Measurements from ENCODE around the gene KREMEN1. TPM values are rescaled to one million over a fixed set of nuclear protein-coding genes. Genes with fewer than 3 reads are reported as not detected.

The KREMEN1 gene
- total RNA-seq, 1 experiment from 2014 or later, result 5.8 TPM

GRCh38 chr22:29204455-29205183 lies 131.8 kb downstream of the KREMEN1 start (continued):
- TF ChIP-seq ZNF232 (CRISPR knock-in tag; IDR thresholded peaks at IDR 0.05) (no peak), NFYB (CRISPR knock-in tag; conservative IDR thresholded peaks at IDR 0.05; ENCODE audit: low read depth) (no peak), ZNF532 (CRISPR knock-in tag; IDR thresholded peaks at IDR 0.05; ENCODE audit: borderline replicate concordance) (no peak), ZNF219 (CRISPR knock-in tag; IDR thresholded peaks at IDR 0.05; ENCODE audit: borderline replicate concordance) (no peak), IRF2 (CRISPR knock-in tag; IDR thresholded peaks at IDR 0.05; ENCODE audit: borderline replicate concordance, low read depth) (no peak), TP53 (CRISPR knock-in tag; IDR thresholded peaks at IDR 0.05) (no peak), MAX (CRISPR knock-in tag; IDR thresholded peaks at IDR 0.05) (no peak), SMAD4 (CRISPR knock-in tag; IDR thresholded peaks at IDR 0.05) (no peak), HMGXB4 (CRISPR knock-in tag; IDR thresholded peaks at IDR 0.05) (no peak), ZBTB21 (CRISPR knock-in tag; IDR thresholded peaks at IDR 0.05; ENCODE audit: borderline replicate concordance) (no peak)
- TF ChIP-seq, protein P1, sequence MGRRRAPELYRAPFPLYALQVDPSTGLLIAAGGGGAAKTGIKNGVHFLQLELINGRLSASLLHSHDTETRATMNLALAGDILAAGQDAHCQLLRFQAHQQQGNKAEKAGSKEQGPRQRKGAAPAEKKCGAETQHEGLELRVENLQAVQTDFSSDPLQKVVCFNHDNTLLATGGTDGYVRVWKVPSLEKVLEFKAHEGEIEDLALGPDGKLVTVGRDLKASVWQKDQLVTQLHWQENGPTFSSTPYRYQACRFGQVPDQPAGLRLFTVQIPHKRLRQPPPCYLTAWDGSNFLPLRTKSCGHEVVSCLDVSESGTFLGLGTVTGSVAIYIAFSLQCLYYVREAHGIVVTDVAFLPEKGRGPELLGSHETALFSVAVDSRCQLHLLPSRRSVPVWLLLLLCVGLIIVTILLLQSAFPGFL (CRISPR knock-in tag; IDR thresholded peaks at IDR 0.05; ENCODE audit: borderline replicate concordance), result no peak
- TF ChIP-seq, protein P2, sequence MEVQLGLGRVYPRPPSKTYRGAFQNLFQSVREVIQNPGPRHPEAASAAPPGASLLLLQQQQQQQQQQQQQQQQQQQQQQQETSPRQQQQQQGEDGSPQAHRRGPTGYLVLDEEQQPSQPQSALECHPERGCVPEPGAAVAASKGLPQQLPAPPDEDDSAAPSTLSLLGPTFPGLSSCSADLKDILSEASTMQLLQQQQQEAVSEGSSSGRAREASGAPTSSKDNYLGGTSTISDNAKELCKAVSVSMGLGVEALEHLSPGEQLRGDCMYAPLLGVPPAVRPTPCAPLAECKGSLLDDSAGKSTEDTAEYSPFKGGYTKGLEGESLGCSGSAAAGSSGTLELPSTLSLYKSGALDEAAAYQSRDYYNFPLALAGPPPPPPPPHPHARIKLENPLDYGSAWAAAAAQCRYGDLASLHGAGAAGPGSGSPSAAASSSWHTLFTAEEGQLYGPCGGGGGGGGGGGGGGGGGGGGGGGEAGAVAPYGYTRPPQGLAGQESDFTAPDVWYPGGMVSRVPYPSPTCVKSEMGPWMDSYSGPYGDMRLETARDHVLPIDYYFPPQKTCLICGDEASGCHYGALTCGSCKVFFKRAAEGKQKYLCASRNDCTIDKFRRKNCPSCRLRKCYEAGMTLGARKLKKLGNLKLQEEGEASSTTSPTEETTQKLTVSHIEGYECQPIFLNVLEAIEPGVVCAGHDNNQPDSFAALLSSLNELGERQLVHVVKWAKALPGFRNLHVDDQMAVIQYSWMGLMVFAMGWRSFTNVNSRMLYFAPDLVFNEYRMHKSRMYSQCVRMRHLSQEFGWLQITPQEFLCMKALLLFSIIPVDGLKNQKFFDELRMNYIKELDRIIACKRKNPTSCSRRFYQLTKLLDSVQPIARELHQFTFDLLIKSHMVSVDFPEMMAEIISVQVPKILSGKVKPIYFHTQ (CRISPR knock-in tag; IDR thresholded peaks at IDR 0.05), result no peak

GRCh38 chr22:29205252-29205593 lies 132.4 kb downstream of the KREMEN1 start:
- ChIA-PET CTCF (interaction anchor here (1.2 to 9.4 kb wide), 6 partner anchors 11 to 51 kb away, joined by 5 to 171 read pairs (median 6); no protein-coding TSS in a partner anchor), POLR2A (interaction anchor here (2.4 kb wide), 1 partner anchor 61 kb away, joined by 6 read pairs; no protein-coding TSS in a partner anchor)
- DNase-seq (ENCODE audit: low spot score), result no peak
- peaks cover 23% of the 10 kb centered on the region for H3K4me1 Mint-ChIP-seq
- peak overlapping the region; percentile 67 for H3K4me3 Mint-ChIP-seq
- no peak overlapping the region for H3K27ac Mint-ChIP-seq
- no peak for ATAC-seq
- TF ChIP-seq ZNF512 (CRISPR knock-in tag; IDR thresholded peaks at IDR 0.05; ENCODE audit: borderline replicate concordance), result no peak
- peak; percentile 74; the same call in 1 of the 2 replicates for TF ChIP-seq GTF2I (CRISPR knock-in tag; conservative IDR thresholded peaks at IDR 0.05)
- no peak for TF ChIP-seq E2F1 (CRISPR knock-in tag; IDR thresholded peaks at IDR 0.05)
- 0 out of 2 replicates have a peak, but pooled peaks have one; percentile 11 for TF ChIP-seq KAT7 (CRISPR knock-in tag; IDR thresholded peaks at IDR 0.05; ENCODE audit: borderline replicate concordance)
- H3K36me3 Mint-ChIP-seq, result no peaks in the 10 kb centered on the region
- peaks cover 9% of the 10 kb centered on the region for H3K27me3 Mint-ChIP-seq (ENCODE audit: low read depth)
- no peaks in the 10 kb centered on the region for H3K9me3 Mint-ChIP-seq

Data from WTC11 (cell line).